Neural cell (in vitro differentiated cells): ENCODE measurements around the gene TPRX1. TPM values are rescaled to one million over a fixed set of nuclear protein-coding genes. Genes with fewer than 3 reads are reported as not detected.

Experiments
- H2AFZ ChIP-seq: fragments of 200-600, 300-800 bp; sonication (generic), shearing (Covaris generic); 2 replicates; pipeline ENCODE4 v1.6.0; 2014; ENCODE audit warnings: low read depth, mild to moderate bottlenecking, antibody characterized with exemption, low read length, moderate library complexity
- H3F3A ChIP-seq: fragments of 200-600 bp; shearing (Covaris generic); 2 replicates; pipeline ENCODE4 v1.6.1; 2016; ENCODE audit warnings: mild to moderate bottlenecking, moderate library complexity, mixed read lengths, antibody characterized with exemption, low read length; ENCODE audit not compliant: insufficient read depth, poor library complexity, severe bottlenecking
- H3K27ac ChIP-seq: fragments of 200-600, 300-800 bp; sonication (generic), shearing (Covaris generic); 2 replicates; pipeline ENCODE4 v1.5.1; 2014; ENCODE audit warnings: mild to moderate bottlenecking, low read length, moderate library complexity
- H3K27me3 ChIP-seq: fragments of 300-800, 200-600 bp; sonication (generic), shearing (Covaris generic); 2 replicates; pipeline ENCODE4 v1.6.0; 2014; ENCODE audit warnings: mild to moderate bottlenecking, low read depth, low read length, moderate library complexity; ENCODE audit not compliant: insufficient read depth
- H3K36me3 ChIP-seq: fragments of 300-800, 200-600 bp; sonication (generic), shearing (Covaris generic); 2 replicates; pipeline ENCODE4 v1.5.1; 2014; ENCODE audit warnings: mild to moderate bottlenecking, antibody characterized with exemption, low read length, moderate library complexity; ENCODE audit not compliant: insufficient read depth
- H3K4me2 ChIP-seq: fragments of 300-800, 200-600 bp; sonication (generic), shearing (Covaris generic); 2 replicates; pipeline ENCODE4 v1.6.0; 2014; ENCODE audit warnings: mild to moderate bottlenecking, low read length
- H3K4me3 ChIP-seq: fragments of 300-800, 200-600 bp; sonication (generic), shearing (Covaris generic); 2 replicates; pipeline ENCODE4 v1.5.1; 2014; ENCODE audit warnings: mild to moderate bottlenecking, low read length, moderate library complexity
- H3K79me2 ChIP-seq: fragments of 200-600 bp; shearing (Covaris generic); replicated peaks from 2 replicates; pipeline ENCODE4 v1.6.0; 2014; ENCODE audit warnings: mild to moderate bottlenecking, low read length, moderate library complexity; ENCODE audit not compliant: insufficient read depth
- H3K9ac ChIP-seq: fragments of 300-800, 200-600 bp; sonication (generic), shearing (Covaris generic); 2 replicates; pipeline ENCODE4 v1.6.1; 2016; ENCODE audit warnings: mild to moderate bottlenecking, low read length, mixed read lengths
- H3K9me2 ChIP-seq: fragments of 200-600 bp; shearing (Covaris generic); 2 replicates; pipeline ENCODE4 v1.6.1; 2016; ENCODE audit warnings: mild to moderate bottlenecking, low read length, mixed read lengths; ENCODE audit not compliant: insufficient read depth
- H3K9me3 ChIP-seq: fragments of 200-600, 300-800 bp; sonication (generic), shearing (Covaris generic); 2 replicates; pipeline ENCODE4 v1.6.1; 2016; ENCODE audit warnings: mild to moderate bottlenecking, mixed run types, low read length, moderate library complexity, mixed read lengths
- H4K20me1 ChIP-seq: fragments of 200-600 bp; shearing (Covaris generic); 2 replicates; pipeline ENCODE4 v1.6.1; 2016; ENCODE audit warnings: mild to moderate bottlenecking, mixed run types; ENCODE audit not compliant: insufficient read depth
- CTCF ChIP-seq: fragments of 450-650 bp; IDR thresholded peaks from 2 replicates; pipeline ENCODE4 v1.5.1; 2014; ENCODE audit warnings: antibody characterized with exemption, mild to moderate bottlenecking, moderate library complexity; ENCODE audit not compliant: poor library complexity, severe bottlenecking
- EP300 ChIP-seq: fragments of 450-650 bp; conservative IDR thresholded peaks from 2 replicates; pipeline ENCODE4 v1.6.1; 2014; ENCODE audit warnings: antibody characterized with exemption, mild to moderate bottlenecking, moderate library complexity; ENCODE audit not compliant: poor library complexity, severe bottlenecking
- EZH2 ChIP-seq: fragments of 200-600, 300-800 bp; shearing (Covaris generic), sonication (generic); IDR thresholded peaks from 2 replicates; pipeline ENCODE4 v1.6.1; 2014; ENCODE audit warnings: antibody characterized with exemption, low read length, borderline replicate concordance, mild to moderate bottlenecking; ENCODE audit not compliant: insufficient read depth, poor library complexity, severe bottlenecking
- MXI1 ChIP-seq: fragments of 450-650 bp; conservative IDR thresholded peaks from 2 replicates; pipeline ENCODE4 v1.6.1; 2014; ENCODE audit warnings: antibody characterized with exemption, mild to moderate bottlenecking; ENCODE audit not compliant: poor library complexity, severe bottlenecking
- POLR2AphosphoS5 ChIP-seq: IDR thresholded peaks from 2 replicates; pipeline ENCODE4 v1.6.1; 2012
- RAD21 ChIP-seq: fragments of 450-650 bp; conservative IDR thresholded peaks from 2 replicates; pipeline ENCODE4 v1.6.1; 2014; ENCODE audit warnings: antibody characterized with exemption, mild to moderate bottlenecking, moderate library complexity
- REST ChIP-seq: IDR thresholded peaks from 2 replicates; pipeline ENCODE4 v1.6.1; 2012; ENCODE audit warnings: borderline replicate concordance
- SMC3 ChIP-seq: fragments of 450-650 bp; conservative IDR thresholded peaks from 2 replicates; pipeline ENCODE4 v1.6.1; 2014; ENCODE audit warnings: antibody characterized with exemption, mild to moderate bottlenecking, moderate library complexity; ENCODE audit not compliant: poor library complexity
- TAF1 ChIP-seq: IDR thresholded peaks from 2 replicates; pipeline ENCODE4 v1.6.1; 2012; ENCODE audit warnings: low read depth
- polyA plus RNA-seq: library from polyadenylated mRNA; depleted of rRNA; stranded (reverse); fragments of >200 nt; gene quantifications from 2 replicates; pipeline ENCODE4 v1.2.3, GENCODE V29; 2014

TPRX1 gene
- polyA plus RNA-seq, 1 donor from 2014 or later: not detected

- H3K27ac ChIP-seq: no peak overlapping the region
- TF ChIP-seq POLR2AphosphoS5: no peak
- no peak for TF ChIP-seq TAF1
- no peaks in the 10 kb centered on the region for H3F3A ChIP-seq
- H3K9me3 ChIP-seq: no peaks in the 10 kb centered on the region
- no peak overlapping the region for H2AFZ ChIP-seq
- no peaks in the 10 kb centered on the region for H3K9me2 ChIP-seq
- H4K20me1 ChIP-seq: no peaks in the 10 kb centered on the region
- no peaks in the 10 kb centered on the region for H3K79me2 ChIP-seq
- no peak overlapping the region for H3K4me3 ChIP-seq
- no peak overlapping the region for H3K9ac ChIP-seq
- H3K27me3 ChIP-seq: no peaks in the 10 kb centered on the region
- no peaks in the 10 kb centered on the region for H3K36me3 ChIP-seq
- H3K4me2 ChIP-seq: no peak overlapping the region
These were observed 5.5 kb downstream of the TPRX1 start for GRCh38 chr19:47798904-47799266.

- no peak for TF ChIP-seq TAF1
- TF ChIP-seq REST: no peak
- no peak for TF ChIP-seq RAD21
- no peak for TF ChIP-seq CTCF
- no peak for TF ChIP-seq MXI1
- no peak for TF ChIP-seq SMC3
- no peaks in the 10 kb centered on the region for H3K27me3 ChIP-seq
- no peaks in the 10 kb centered on the region for H3K9me2 ChIP-seq
- no peak overlapping the region for H3K9ac ChIP-seq
- no peak overlapping the region for H3K27ac ChIP-seq
- no peaks in the 10 kb centered on the region for H3F3A ChIP-seq
- no peaks in the 10 kb centered on the region for H3K9me3 ChIP-seq
- H4K20me1 ChIP-seq: no peaks in the 10 kb centered on the region
- no peak overlapping the region for H2AFZ ChIP-seq
- H3K4me2 ChIP-seq: no peak overlapping the region
- no peaks in the 10 kb centered on the region for H3K36me3 ChIP-seq
- no peak overlapping the region for H3K4me3 ChIP-seq
- H3K79me2 ChIP-seq: no peaks in the 10 kb centered on the region
These were observed 6.1 kb downstream of the TPRX1 start for GRCh38 chr19:47797996-47798903.

- TF ChIP-seq TAF1 (no peak), SMC3 (no peak), CTCF (no peak), MXI1 (no peak), EZH2 (no peak), EP300 (no peak), POLR2AphosphoS5 (no peak), REST (no peak)
- no peak overlapping the region for H3K9ac ChIP-seq
- H3K9me3 ChIP-seq: no peaks in the 10 kb centered on the region
- no peaks in the 10 kb centered on the region for H4K20me1 ChIP-seq
- H3K27me3 ChIP-seq: no peaks in the 10 kb centered on the region
- H3K9me2 ChIP-seq: no peaks in the 10 kb centered on the region
- no peak overlapping the region for H3K4me3 ChIP-seq
- no peaks in the 10 kb centered on the region for H3K79me2 ChIP-seq
- no peak overlapping the region for H3K27ac ChIP-seq
- no peaks in the 10 kb centered on the region for H3K36me3 ChIP-seq
- no peak overlapping the region for H3K4me2 ChIP-seq
- H3F3A ChIP-seq: no peaks in the 10 kb centered on the region
- no peak overlapping the region for H2AFZ ChIP-seq
These were observed 7.6 kb downstream of the TPRX1 start for GRCh38 chr19:47796785-47797184.
